IPS DF 6.9 (cell line): Measurements from ENCODE around the gene TAPT1.

Experiments used
- DNase-seq: peaks from one replicate; pipeline ENCODE4 v3.0.0-alpha.2; 2013; ENCODE audit warnings: low read depth, low spot score
- H3K27ac ChIP-seq: one replicate; pipeline ENCODE4 v1.5.1; 2013; ENCODE audit warnings: low read length, control low read depth
- H3K27me3 ChIP-seq: 2 replicates; pipeline ENCODE4 v1.6.1; 2013; ENCODE audit warnings: mild to moderate bottlenecking, low read length; ENCODE audit not compliant: control insufficient read depth, insufficient read depth
- H3K36me3 ChIP-seq: 2 replicates; pipeline ENCODE4 v1.6.1; 2013; ENCODE audit warnings: low read length; ENCODE audit not compliant: control insufficient read depth, insufficient read depth
- H3K4me1 ChIP-seq: 2 replicates; pipeline ENCODE4 v1.6.1; 2013; ENCODE audit warnings: low read length; ENCODE audit not compliant: control insufficient read depth, insufficient read depth
- H3K4me3 ChIP-seq: 2 replicates; pipeline ENCODE4 v1.5.1; 2013; ENCODE audit warnings: mild to moderate bottlenecking, low read length
- H3K9me3 ChIP-seq: 2 replicates; pipeline ENCODE4 v1.6.1; 2013; ENCODE audit warnings: low read length, inconsistent platforms; ENCODE audit not compliant: control insufficient read depth, insufficient read depth
- WGBS: extraction: QIAGEN DNeasy Blood & Tissue Kit; methylation state at CpG from one replicate; pipeline ENCODE4 v1.1.7; 2013; ENCODE audit warnings: mixed read lengths, missing lambda C conversion rate; ENCODE audit not compliant: insufficient read length, insufficient coverage; 5-methylcytosine and 5-hydroxymethylcytosine counted together

TAPT1 gene

DNA sequence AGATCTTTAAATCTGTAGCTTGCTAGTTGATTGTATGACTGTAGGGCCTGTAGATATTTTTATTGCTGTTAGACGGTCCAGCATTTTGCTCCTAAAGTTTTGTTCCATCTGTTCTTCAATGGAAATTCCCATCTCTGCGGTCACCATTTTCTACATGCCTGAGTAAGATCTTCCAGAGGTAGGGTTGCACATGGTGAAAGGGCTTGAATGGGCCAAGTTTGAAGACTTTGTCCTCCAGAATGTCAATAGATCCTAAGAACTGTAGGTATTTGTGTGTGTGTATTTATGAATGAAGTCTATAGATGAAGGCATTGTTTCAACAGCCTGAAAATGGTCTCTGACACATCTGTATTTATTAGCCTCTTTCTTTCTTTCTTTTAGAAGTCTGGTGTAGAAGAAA is 22.3 kb upstream of the TAPT1 start:
- no peaks in the 10 kb centered on the region for H3K9me3 ChIP-seq
- no peak for DNase-seq
- no peaks in the 10 kb centered on the region for H3K27me3 ChIP-seq
- H3K36me3 ChIP-seq, result no peaks in the 10 kb centered on the region
- no peak overlapping the region for H3K27ac ChIP-seq
- no peak overlapping the region for H3K4me3 ChIP-seq
- H3K4me1 ChIP-seq, result no peaks in the 10 kb centered on the region
- WGBS, result no CpG with 5 or more reads among the region's 2 CpGs

DNA sequence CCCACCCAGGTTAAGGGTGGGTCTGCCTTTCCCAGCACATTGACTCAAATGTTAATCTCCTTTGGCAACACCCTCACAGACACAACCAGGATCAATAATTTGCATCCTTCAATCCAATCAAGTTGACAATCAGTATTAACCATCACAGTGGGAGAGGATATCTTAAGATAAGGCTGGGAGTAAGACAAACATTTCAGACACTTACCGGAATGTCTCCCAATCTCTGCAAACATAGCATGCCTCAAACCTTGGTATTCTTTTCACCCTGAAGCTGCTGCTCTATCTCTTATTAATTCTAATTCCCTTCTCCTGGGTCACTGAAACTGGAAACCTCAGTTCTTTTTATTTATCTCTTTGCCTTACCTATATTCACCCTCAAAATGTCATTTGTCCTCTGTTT is 19.0 kb upstream of the TAPT1 start:
- H3K9me3 ChIP-seq, result no peaks in the 10 kb centered on the region
- H3K27me3 ChIP-seq, result no peaks in the 10 kb centered on the region
- no peaks in the 10 kb centered on the region for H3K4me1 ChIP-seq
- no CpG with 5 or more reads among the region's 1 CpG for WGBS
- H3K27ac ChIP-seq, result no peak overlapping the region
- no peak overlapping the region for H3K4me3 ChIP-seq
- DNase-seq, result no peak
- H3K36me3 ChIP-seq, result no peaks in the 10 kb centered on the region

GRCh38 chr4:16243285-16243684 is 17.0 kb upstream of the TAPT1 start:
- no peak for DNase-seq
- WGBS, result no CpG with 5 or more reads among the region's 4 CpGs
- Histone ChIP-seq H3K4me3 (no peak overlapping the region), H3K9me3 (no peaks in the 10 kb centered on the region), H3K27ac (no peak overlapping the region), H3K27me3 (no peaks in the 10 kb centered on the region), H3K36me3 (no peaks in the 10 kb centered on the region), H3K4me1 (no peaks in the 10 kb centered on the region)

DNA sequence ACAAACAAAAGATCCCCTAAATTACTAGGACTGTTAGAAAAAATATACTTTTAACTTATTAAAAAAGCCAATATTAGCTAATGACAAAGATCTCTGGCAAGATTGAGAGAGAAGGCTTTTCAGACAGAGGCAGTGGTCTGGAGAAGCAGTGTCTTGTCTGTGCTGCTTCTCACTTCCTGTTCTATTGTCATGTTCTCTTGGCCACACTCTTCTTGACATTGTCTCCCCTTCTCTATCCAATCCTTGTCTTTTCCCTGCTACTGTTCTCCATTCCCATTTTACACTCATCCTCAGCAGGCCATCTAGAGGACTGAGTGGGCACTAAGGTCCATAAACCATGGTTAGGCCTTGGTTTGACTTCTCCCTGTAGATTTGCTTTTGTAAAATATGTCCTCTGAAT is 14.0 kb upstream of the TAPT1 start:
- no peak for DNase-seq
- no peak overlapping the region for H3K27ac ChIP-seq
- H3K27me3 ChIP-seq, result no peaks in the 10 kb centered on the region
- H3K36me3 ChIP-seq, result no peaks in the 10 kb centered on the region
- no peak overlapping the region for H3K4me3 ChIP-seq
- H3K9me3 ChIP-seq, result no peaks in the 10 kb centered on the region
- H3K4me1 ChIP-seq, result no peaks in the 10 kb centered on the region

- no CpG with 5 or more reads among the region's 3 CpGs for WGBS
- no peak overlapping the region for H3K4me3 ChIP-seq
- H3K36me3 ChIP-seq, result no peaks in the 10 kb centered on the region
- H3K4me1 ChIP-seq, result no peaks in the 10 kb centered on the region
- no peak overlapping the region for H3K27ac ChIP-seq
- H3K9me3 ChIP-seq, result no peaks in the 10 kb centered on the region
- H3K27me3 ChIP-seq, result no peaks in the 10 kb centered on the region
- no peak for DNase-seq
Measured at GRCh38 chr4:16239086-16239485, 12.8 kb upstream of the TAPT1 start.

- Histone ChIP-seq H3K27me3 (no peaks in the 10 kb centered on the region), H3K9me3 (no peaks in the 10 kb centered on the region), H3K4me1 (no peaks in the 10 kb centered on the region), H3K4me3 (no peak overlapping the region), H3K36me3 (no peaks in the 10 kb centered on the region), H3K27ac (no peak overlapping the region)
- no CpG with 5 or more reads among the region's 3 CpGs for WGBS
- no peak for DNase-seq
Measured at GRCh38 chr4:16238327-16238726, 12.1 kb upstream of the TAPT1 start.

DNA sequence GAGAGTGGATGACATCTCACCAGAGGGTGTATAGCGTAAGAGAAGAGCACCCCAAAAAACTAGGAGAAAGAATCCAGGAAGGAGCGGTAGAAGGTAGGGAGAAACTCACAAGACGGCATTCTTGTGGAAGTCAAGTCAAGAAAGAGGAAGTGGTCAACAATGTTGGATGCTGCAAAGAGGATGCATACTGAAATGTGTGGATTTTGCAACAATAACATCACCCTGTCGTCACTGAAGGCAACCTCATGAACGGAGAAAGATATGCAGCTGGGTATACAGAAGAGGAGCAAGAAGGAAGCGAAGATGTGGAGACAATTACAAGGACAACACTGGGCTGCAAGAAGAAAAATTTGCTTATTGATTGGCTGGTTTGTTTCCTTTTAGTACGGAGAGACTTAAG is 11.4 kb upstream of the TAPT1 start:
- Histone ChIP-seq H3K27me3 (no peaks in the 10 kb centered on the region), H3K9me3 (no peaks in the 10 kb centered on the region), H3K4me3 (no peak overlapping the region), H3K4me1 (no peaks in the 10 kb centered on the region), H3K27ac (no peak overlapping the region), H3K36me3 (no peaks in the 10 kb centered on the region)
- no CpG with 5 or more reads among the region's 7 CpGs for WGBS
- no peak for DNase-seq

- no peaks in the 10 kb centered on the region for H3K9me3 ChIP-seq
- H3K4me3 ChIP-seq, result no peak overlapping the region
- WGBS, result 100% methylated on average over 3 of the region's 5 CpGs
- H3K27ac ChIP-seq, result no peak overlapping the region
- H3K36me3 ChIP-seq, result no peaks in the 10 kb centered on the region
- H3K27me3 ChIP-seq, result no peaks in the 10 kb centered on the region
- H3K4me1 ChIP-seq, result no peaks in the 10 kb centered on the region
- DNase-seq, result no peak
Measured at GRCh38 chr4:16236402-16237023, 10.2 kb upstream of the TAPT1 start.

GRCh38 chr4:16235209-16235608 is 8.9 kb upstream of the TAPT1 start:
- Histone ChIP-seq H3K36me3 (no peaks in the 10 kb centered on the region), H3K27me3 (no peaks in the 10 kb centered on the region), H3K4me3 (no peak overlapping the region), H3K9me3 (no peaks in the 10 kb centered on the region), H3K4me1 (no peaks in the 10 kb centered on the region), H3K27ac (no peak overlapping the region)
- WGBS, result no CpG with 5 or more reads among the region's 4 CpGs
- no peak for DNase-seq

GRCh38 chr4:16233569-16234177 is 7.4 kb upstream of the TAPT1 start:
- H3K9me3 ChIP-seq, result no peaks in the 10 kb centered on the region
- no CpG with 5 or more reads among the region's 4 CpGs for WGBS
- H3K36me3 ChIP-seq, result no peaks in the 10 kb centered on the region
- H3K4me1 ChIP-seq, result no peaks in the 10 kb centered on the region
- no peak overlapping the region for H3K27ac ChIP-seq
- H3K27me3 ChIP-seq, result no peaks in the 10 kb centered on the region
- no peak for DNase-seq
- H3K4me3 ChIP-seq, result no peak overlapping the region

DNA sequence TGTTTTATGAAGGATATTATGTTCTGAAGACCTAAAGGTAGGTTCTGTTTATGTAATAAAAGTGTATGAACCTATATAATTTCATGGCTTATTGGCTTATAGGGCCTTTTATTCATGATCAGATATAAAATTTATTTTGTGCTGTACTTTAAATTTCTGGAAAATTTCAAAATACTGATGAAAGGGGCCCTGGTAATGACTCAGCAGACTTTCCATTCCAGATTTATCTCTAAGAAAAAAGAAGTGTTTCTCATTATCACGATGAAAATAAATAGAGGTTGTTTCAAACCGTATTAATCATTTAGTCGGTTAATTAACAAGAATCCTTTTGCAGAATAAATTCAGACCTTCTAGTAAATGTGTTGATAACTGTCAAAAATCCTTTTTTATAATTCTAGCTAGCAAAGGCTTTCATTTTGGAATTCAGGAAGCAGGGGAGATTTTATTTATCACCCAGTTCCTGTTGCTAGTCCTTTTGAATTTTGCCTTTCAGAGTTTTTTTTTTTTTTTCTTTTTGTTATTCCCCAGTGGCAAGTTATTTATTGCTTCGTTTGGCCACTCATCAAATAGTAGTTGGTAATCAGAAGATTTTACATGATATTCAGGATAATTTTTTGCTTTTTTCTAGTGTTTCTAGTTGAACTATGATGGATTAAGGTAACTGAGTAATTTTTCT is 5.4 kb upstream of the TAPT1 start:
- no CpG with 5 or more reads among the region's 4 CpGs for WGBS
- Histone ChIP-seq H3K4me3 (no peak overlapping the region), H3K9me3 (no peaks in the 10 kb centered on the region), H3K4me1 (no peaks in the 10 kb centered on the region), H3K27me3 (no peaks in the 10 kb centered on the region), H3K27ac (no peak overlapping the region), H3K36me3 (no peaks in the 10 kb centered on the region)
- no peak for DNase-seq
